Erythroblast (primary cell): ENCODE data around the gene RBPJL.

Source experiments
- GATA1 ChIP-seq: IDR thresholded peaks from 2 replicates; pipeline ENCODE4 v1.6.1; 2011; ENCODE audit warnings: low read depth, mild to moderate bottlenecking, control low read depth, low read length, moderate library complexity
- POLR2A ChIP-seq: IDR thresholded peaks from 2 replicates; pipeline ENCODE4 v1.6.1; 2011; ENCODE audit warnings: mild to moderate bottlenecking, low read length

DNA sequence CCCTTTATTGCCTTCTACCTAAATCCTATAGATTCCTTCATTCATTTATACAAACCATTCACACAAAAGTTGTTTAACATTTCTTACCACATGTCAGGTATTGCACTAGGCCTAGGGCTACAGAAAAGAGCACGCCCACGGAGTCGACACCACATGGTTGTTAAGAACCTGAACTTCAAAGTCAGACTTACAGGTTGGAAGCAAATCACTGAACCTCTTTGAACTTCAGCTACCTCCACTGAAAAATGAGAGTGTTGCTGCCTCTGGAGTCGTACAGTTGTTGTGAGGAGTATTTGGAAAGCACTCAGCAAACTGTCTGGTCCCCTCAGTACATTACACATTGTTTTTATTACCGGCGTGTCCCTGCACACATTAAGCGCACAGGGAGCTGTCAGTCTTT is 48.9 kb upstream of the RBPJL start:
- TF ChIP-seq POLR2A = no peak
- TF ChIP-seq GATA1 = no peak
